ENCODE results near the gene NTM.

GRCh38 chr11:132154781-132155180 is 784.4 kb downstream of the NTM start:
- TF ChIP-seq POLR2A (IDR thresholded peaks at IDR 0.05) (no peak), POLR2AphosphoS5 (IDR thresholded peaks at IDR 0.05) (no peak)

Data from spleen (tissue), 3 donors.